ENCODE results near the gene SFMBT2.

The SFMBT2 gene

DNA sequence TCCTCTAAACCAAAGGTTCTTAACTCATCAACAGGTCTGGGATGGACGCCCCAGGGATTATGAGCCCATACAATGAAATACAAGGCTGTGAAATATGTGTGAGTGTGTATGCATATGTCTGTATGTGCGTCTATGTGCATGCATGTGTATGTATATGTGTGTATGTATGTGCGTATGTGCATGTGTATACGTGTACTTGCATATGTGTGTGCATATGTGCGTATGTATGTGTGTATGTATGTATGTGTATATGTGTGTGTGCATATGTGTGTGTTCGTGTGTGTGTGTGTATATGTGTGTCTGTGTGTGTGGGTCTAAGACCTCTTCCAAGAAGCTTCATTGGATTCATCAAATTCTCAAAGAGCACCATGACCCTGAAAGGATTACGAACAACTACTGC lies 112.3 kb downstream of the SFMBT2 start:
- no peak for DNase-seq (ENCODE audit: low read depth)

DNA sequence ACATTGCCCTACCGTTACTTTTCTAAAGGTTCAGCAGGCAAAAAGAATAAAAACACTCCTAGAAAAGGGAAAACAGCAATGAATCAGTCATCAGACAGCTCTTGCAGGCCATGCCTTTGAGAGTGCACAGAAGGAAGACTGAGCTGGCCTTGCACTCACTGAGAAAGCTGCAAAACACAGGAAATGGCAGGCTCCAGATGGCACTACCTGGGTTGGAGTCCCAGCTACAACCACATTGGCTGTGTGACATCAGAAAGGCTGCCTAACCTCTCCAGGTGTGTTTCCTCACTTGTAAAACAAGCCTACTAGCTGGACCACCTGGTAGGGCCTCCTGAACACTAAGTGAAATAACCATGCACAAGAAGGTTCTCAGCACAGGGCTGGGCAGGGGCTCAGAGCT lies 113.7 kb downstream of the SFMBT2 start:
- no peak for DNase-seq (ENCODE audit: low read depth)

DNA sequence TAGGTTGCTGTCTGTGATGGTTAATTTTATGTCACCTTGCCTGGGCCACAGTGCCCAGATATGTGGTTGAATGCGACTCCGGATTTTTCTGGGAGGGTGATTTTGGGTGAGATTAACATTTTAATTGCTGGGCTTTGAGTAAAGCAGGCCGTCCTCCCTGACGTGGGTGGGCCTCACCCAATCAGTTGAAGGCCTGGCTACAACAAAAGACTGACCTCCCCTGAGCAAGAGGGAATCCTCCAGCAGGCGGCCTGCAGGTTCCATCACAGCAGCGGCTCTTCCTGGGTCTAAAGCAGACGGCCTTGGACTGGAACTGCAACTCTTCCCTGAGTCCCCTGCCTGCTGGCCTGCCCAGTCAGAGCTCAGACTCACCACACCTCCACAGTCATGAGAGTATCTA lies 114.2 kb downstream of the SFMBT2 start:
- DNase-seq (ENCODE audit: low read depth), result no peak

DNA sequence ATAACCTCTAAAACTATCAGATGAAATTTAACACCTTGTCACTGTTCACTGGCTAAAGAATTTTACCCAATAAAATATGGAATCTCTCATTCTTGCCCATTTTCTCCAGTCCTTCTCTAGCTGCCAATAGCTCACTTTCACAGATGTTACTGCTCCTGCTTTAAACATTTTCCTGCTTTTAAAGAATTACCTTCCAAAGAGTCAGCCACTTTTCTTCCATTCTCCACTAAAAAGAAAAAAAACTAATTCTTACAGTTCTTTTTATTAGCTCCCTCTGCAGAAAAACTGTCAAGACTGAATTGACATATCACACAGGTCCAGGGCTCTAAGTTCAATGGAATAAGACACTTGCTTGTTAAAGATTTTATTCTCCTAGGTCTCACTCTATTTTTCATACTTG lies 114.8 kb downstream of the SFMBT2 start:
- no peak for DNase-seq (ENCODE audit: low read depth)

DNA sequence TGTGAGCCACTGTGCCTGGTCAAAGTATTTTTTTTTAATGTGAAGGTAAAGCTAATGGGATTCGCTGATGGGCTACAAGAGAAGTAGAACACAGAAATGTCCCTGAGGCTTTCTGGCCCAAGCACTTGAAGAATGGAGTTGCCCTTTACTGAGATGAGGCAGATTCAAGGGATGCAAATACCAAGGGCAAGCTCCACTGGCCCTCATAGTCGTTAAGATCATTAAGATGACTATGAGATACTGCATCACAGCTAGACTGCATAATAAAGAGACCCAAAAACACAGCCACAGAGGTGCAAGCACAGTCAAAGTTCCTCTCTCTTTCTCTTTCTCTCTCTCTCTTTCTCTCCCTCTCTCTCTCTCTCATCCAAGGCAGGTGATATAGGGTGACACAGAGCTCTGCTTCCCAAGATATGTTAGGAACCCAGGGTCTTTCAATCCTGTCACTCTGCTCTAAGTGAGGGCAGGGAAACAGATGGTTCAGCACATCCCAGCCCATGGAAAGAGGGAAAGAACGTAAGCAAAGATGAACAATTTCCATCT lies 117.4 kb downstream of the SFMBT2 start:
- DNase-seq (ENCODE audit: low read depth), result no peak

DNA sequence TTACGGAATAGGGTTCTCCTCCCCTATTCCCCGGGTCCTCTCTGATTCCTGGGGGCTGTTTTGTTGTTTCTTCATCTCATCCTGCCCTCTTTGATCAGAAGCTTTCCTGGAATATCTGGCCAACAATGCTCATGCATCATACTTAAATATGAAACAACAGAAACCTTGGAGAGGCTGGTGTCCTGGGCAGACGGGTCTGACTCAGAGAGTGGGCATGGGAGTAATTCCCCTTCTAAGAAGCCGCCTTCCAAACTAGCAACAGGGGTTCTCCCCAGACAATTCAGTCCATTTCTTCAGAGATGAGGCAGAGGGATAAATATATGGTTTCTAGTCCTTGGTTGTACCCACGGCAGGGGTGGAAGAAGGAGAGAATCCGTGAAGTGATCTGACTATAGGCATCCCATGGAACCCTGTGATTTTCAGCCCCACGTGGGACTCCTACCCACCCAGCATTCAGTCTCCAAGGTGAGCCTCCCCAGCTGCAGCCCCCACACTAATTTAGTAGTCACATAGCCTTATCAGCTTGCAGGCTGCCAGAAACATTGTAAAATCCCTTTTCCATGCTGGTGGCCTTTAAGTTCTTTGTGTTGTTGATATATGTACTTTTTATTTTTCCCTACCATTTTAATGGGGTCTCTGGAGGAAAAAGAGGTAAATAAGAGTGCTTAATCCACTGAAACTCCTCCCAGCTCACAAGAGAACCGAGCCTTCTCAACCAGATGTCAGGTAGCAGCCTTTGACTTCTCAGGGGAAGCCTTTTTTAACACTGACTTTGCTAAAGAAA lies 119.2 kb downstream of the SFMBT2 start:
- DNase-seq (ENCODE audit: low read depth), result no peak

DNA sequence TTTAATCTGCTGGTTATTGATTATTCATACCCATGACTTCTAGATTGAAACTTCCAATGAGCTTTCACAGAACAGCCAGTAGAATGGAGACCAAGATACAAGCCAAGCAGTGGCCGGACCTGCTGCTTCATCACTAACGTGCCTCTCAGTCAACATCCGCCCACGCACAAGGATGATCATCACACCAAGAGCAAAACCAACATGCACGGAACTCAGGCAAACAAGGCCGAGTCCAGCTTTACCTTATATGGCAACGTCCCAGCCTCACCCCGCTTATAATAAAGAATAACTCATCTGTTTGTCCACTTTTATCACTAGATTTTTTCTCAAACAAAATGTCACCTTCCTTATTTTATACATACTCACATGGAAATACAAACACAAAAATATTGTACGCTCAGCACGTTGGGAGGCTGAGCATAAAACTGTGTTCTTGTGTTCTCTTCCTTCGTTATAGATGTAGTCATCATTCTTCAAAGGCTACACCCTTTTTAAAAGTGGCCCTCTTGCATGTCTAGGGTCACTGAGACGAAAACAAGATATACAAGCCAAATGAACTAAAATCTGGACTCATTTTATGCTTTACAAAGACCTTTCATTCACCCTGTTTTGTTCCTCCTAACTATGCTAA lies 122.7 kb downstream of the SFMBT2 start:
- no peak for DNase-seq (ENCODE audit: low read depth)

DNA sequence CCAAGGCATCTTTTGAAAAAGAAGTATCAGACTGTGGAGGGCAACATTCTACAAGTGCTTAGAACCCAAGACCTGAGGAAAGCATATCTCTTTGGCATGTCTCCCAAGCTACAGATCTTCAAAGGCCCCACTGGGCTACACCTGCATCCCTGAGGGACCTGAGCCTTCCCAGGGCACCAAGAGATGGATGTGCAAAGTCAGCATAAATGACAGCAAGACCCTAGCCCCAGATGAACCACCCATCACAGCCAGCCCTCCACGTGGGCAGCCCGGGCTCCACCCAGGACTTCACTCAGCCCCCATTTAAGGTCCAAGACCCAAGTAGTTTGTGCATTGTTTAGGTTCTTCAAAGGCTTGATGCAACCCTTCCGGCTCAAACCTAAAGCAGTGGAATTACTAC lies 123.5 kb downstream of the SFMBT2 start:
- DNase-seq (ENCODE audit: low read depth), result no peak

DNA sequence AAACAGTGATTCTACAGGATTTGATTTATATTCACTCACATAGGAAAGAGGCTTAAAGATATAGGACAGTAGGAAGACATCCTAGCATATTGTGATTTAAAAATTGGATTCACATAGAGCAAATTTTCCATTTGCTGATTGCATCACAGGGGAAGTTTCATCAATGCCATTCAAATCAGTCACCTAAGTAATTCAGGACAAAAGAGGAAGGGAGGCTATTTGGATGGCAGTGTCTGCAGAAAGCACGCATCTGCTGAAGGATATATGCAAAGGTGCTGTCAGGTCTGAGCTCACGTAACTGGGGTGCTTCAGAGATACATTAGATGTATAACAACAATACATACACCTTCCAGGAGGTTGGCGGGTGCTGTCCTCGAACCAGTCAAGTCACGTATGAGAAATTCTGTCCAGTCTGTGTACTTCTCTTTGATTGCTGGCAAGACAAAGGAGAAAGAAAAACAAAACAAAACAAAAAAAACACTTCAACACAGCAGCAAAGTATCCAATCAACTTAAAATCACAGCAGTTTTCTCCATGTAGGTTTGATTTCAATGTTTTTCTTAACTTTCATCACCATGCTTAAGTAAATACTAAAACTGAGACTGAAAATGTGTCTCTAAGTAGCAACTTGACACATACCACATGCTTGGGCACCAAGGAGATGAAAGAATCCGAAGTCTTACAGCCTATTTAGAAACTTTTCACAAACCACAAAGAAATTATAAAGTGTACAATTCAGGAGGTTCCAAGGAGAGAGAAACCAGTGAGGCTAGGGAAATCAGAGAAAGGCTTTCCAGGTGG lies 125.1 kb downstream of the SFMBT2 start:
- no peak for DNase-seq (ENCODE audit: low read depth)

DNA sequence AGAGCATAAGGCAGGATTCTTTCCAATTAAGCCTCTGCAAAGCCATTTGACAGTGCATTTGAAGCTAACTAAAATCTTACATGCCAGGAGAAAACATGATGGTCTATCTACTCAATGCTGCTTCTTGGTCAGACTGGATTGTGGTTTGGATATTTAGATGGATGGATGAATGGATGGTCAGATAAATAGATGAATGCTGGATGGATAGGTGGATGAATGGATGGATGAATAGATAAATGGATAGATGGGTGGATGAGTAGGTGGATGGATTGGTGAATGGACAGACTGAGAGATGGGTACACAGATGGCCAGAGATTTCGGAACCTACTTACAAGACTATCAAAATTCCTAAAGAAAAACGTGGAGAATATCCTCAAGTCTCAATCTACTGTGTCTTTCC lies 127.6 kb downstream of the SFMBT2 start:
- no peak for DNase-seq (ENCODE audit: low read depth)

DNA sequence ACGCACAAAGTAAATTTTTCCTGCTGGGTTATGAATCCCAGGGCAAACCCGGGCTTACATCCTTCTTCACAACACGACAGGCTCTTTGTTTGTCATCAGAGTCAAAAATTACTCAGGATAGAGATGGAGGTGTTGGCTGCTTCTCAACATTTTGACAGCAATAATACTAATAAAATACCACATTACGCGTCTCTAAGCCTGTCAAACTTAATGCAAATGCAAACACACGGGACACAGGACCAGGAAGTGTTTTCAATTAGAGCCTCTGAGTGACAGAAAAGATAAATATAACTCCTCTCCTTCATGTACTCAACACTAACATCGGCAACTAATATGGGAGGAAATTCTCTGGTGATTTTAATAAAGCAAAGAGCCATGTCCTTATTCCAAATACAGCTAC lies 128.4 kb downstream of the SFMBT2 start:
- no peak for DNase-seq (ENCODE audit: low read depth)

DNA sequence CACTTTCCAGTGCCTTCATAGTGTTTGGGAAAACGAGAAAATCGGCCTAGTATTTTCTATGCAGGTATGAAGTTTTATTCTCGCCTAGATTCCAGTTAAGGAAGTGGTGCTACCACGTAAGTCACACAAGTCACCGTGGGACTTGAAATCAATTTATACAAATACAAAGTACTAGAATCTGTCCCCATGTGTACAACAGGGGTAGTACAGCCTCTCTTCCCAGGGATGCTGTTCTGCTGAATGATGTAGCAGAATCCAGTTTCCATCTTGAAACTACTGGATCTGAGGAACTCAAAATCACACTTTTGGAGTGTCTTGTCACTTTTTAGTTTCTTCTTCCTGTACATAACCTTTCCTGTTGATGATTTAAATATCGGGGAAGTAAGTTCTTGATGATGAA lies 129.4 kb downstream of the SFMBT2 start:
- DNase-seq (ENCODE audit: low read depth), result no peak

DNA sequence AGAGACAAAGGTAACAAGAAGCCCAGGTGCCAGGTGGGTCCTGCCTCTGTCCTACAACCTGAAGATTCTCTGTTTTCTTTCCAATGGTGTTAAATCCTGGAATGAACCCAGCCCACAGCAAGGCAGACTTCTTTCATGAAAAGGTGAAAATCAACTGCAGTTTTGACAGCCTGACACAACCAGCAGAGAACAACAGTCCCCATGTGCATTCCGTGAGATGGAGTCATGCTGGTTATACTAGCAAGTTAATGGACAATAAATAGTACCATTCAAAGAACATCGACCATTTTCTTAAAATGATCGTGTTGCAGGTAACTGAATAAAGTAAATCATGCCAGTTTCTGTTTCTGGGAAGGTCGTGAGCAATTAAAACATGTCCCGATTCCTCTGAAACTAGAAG lies 131.5 kb downstream of the SFMBT2 start:
- no peak for DNase-seq (ENCODE audit: low read depth)

DNA sequence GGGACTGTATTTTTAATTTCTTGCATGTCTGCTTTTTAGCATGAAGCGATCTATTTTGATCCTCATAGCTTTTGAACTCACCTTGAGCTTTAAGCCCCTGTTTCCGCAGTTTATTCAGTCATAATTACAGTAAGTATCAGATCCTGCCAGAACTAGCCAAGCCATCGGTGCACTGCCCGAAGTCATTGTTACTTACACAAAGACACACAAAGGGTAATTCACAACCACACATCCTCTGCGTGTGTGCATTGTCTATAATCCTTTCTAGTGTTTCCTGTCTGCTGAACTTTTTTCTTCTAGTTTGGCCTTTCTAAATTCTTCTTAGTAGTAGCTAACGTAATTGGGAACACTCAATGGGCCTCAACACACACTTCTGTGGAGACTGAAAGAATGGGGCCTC lies 133.0 kb downstream of the SFMBT2 start:
- no peak for DNase-seq (ENCODE audit: low read depth)

DNA sequence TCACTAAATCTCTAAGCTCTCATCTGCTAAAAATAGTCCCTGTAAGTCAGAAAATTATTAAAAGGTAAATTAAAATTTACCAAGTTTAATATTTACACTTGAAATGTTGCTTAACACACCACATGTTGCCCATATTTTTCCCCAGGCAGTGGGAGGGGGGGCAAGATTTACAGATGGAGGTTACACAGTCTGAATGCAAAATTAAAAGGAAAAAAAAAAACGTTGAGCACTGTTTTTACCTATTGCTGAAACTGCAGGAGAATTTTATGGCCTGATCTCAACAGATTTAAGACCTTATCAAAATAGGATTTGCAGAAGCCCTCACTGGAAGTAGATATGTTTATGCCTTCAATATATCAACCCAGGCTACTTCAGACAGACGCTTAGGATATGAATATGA lies 133.4 kb downstream of the SFMBT2 start:
- DNase-seq (ENCODE audit: low read depth), result no peak

DNA sequence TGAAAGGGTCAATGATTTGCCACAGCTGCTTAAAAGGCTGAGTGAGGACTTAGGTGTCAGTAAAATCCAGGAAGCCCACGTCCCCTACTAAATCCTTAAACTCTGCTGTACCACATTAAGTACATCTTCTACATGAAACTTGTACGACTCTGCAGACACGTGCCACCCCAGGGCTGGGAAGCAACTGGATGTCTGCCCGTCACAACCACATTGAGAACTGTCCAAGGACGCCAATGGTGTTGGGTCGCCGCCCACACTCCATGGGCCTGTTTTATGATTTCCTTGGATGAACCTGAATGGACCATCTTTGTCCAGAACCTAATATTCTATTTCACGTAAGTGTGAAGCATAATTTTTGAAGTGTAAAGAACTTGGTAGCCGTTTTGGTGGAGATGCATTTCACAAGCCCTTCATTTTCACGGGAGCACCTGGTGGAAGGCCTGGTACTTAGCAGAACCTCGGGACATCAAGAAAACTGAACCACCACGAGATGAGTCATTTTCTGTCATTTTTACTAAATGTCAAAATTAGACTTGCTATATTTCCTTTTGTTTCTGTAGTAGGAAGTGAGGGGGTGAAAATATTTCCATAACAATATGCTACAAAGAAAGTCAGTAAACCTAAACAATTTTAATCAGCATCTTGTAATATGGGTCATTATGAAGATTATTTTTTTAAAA lies 134.9 kb downstream of the SFMBT2 start:
- DNase-seq (ENCODE audit: low read depth), result no peak

DNA sequence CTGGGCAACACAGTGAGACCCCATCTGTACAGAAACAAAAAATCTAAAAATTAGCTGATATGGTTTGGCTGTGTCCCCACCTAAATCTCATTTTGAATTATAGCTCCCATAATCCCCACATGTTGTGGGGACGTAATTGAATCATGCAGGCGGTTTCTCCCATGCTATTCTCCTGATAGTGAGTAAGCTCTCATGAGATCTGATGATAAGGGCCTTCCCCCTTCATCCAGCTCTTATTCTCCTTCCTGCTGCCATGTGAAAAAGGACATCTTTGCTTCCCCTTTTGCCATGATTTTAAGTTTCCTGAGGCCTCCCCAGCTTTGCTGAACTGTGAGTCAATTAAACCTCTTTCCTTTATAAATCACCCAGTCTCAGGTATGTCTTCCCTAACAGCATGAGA lies 136.5 kb downstream of the SFMBT2 start:
- DNase-seq (ENCODE audit: low read depth), result no peak

DNA sequence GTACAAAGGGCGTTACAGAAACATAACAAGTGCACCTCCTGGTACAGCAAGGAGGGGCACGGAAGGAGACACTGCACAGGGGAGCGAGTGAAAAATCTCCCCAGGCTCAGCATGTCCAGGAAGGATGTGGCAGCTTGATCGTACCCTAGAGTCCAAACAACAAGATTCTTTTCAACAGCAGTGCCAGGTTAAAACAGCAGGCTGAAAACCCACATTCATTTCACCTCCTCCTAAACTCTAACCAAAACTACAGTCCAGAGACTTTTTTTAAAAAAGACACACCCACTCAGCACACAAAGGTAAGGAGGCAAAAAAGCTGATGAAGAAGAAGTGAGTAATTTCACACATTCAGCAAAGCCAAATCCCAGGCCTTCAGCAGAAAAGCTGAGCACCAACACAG lies 138.8 kb downstream of the SFMBT2 start:
- no peak for DNase-seq (ENCODE audit: low read depth)

DNA sequence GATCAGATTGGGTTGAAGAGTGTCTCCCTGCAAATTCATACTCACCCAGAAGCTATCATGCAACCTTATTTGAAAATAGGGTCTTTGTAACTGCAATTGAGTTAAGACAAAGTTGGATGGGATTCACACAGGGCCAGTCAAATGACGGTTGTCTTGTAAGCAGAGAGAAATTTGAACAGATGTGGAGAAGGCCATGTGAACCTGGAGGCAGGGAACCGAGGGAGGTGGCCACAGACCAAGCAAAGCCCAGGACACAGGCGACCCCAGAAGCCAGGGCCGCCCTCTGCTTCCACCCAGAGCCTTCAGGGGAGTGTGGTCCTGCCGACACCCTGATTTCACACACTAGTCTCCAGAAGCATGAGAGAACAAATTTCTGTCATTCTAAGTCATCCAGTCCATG lies 140.8 kb downstream of the SFMBT2 start:
- no peak for DNase-seq (ENCODE audit: low read depth)

DNA sequence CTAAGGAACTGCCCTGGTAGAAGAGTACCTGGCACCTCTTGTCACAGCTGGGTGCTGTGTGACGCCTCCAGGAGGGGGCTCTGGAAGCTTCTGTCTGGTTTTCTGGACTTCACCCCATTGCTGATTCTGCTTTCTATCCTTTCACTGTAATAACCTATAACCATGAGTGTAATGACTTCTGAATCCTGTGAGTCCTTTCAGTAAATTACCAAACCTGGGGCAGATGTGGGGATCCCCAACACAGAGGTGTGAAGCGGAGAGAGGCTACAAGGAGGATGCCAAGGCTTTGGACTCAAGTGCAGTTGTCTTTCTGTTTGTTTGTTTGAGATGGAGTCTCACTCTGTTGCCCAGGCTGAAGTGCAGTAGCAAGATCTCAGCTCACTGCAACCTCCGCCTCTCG lies 143.7 kb downstream of the SFMBT2 start:
- DNase-seq (ENCODE audit: low read depth), result no peak

DNA sequence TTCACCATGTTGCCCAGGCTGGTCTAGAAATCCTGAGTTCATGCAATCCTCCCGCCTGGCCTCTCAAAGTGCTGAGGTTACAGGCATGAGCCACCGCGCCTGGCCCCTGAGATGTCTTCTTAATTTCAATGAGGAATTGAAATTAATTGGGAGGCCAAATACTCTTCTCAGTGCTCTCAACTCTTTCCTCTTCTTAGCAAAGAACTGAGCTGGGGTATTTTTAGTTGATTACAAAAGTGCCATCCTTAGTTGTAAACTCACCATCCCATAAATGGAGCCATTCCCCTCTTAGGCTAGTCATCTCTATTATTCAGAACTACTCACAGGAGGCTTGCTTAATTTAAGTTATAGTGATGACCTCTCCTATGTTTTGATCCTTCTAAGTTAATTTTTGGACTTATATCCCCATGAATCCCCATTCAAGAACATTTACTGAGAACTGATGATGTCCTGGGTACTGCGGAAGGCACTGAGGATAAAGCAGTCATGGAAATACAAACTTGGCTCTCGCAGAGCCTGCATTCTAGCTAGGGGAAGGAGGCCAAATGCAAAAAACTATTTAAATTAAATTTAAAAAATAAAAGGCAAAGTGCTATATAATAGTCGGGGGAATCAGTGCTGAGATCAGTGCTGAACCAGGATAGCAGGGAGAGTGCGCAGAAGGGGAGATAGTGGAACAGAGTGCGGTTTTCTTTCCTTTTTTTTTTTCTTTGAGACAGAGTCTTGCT lies 145.3 kb downstream of the SFMBT2 start:
- no peak for DNase-seq (ENCODE audit: low read depth)

DNA sequence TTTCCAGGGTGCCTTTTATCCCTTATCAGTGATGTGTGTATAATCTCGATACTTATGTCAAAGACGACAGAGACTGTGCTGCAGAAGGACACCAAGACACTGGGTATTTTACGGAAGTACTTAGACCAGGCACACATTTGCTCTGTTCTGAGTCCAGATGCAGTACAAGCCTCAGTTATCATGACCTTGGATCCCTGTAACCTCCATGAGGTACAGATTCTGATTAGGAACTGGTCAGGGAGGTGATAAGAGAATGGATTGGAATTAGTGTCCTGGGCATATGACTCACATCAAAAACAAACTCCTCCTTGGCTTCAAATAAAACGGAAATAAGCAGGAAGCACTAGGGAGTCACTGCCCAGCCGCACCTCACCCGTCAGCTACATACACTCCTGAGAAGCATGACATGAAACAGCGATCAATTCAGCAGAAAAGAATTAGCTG lies 146.5 kb downstream of the SFMBT2 start:
- DNase-seq (ENCODE audit: low read depth), result no peak
